GM18517 (cell line): Measurements from ENCODE around the gene GAB2.
"Not testable (repeated sequence)": the region's sequence is repeated elsewhere in the genome, so short reads cannot be mapped to it uniquely, and the experiment has no call there.

Source experiments
- ATAC-seq: cut with Tn5 transposase; IDR thresholded peaks from one replicate; pipeline ENCODE4 v1.9.1; 2021; ENCODE audit warnings: mild to moderate bottlenecking, moderate library complexity; ENCODE audit not compliant: unreplicated experiment

GAB2 gene

GRCh38 chr11:78318321-78319114 is 99.1 kb downstream of the GAB2 start:
- ATAC-seq, result no peak

- ATAC-seq, result no peak
Measured at GRCh38 chr11:78315724-78316123, 101.9 kb downstream of the GAB2 start.

GRCh38 chr11:78314762-78315161 is 102.9 kb downstream of the GAB2 start:
- ATAC-seq, result no peak

- ATAC-seq, result no peak
Measured at GRCh38 chr11:78313898-78314297, 103.7 kb downstream of the GAB2 start.

GRCh38 chr11:78313181-78313795 is 104.3 kb downstream of the GAB2 start:
- no peak for ATAC-seq

- no peak for ATAC-seq
Measured at GRCh38 chr11:78312712-78313111, 104.9 kb downstream of the GAB2 start.

- no peak for ATAC-seq
Measured at GRCh38 chr11:78311702-78312371, 105.8 kb downstream of the GAB2 start.

GRCh38 chr11:78310500-78310909 is 107.1 kb downstream of the GAB2 start:
- peak; percentile 94 for ATAC-seq

- no peak for ATAC-seq
Measured at GRCh38 chr11:78304201-78304600, 113.4 kb downstream of the GAB2 start.

- ATAC-seq, result no peak
Measured at GRCh38 chr11:78300108-78300839, 117.3 kb downstream of the GAB2 start.

GRCh38 chr11:78299000-78299710 is 118.5 kb downstream of the GAB2 start:
- ATAC-seq, result no peak

- no peak for ATAC-seq
Measured at GRCh38 chr11:78298291-78298771, 119.3 kb downstream of the GAB2 start.

GRCh38 chr11:78295991-78296930 is 121.4 kb downstream of the GAB2 start:
- ATAC-seq, result no peak

- no peak for ATAC-seq
Measured at GRCh38 chr11:78295347-78295746, 122.3 kb downstream of the GAB2 start.

GRCh38 chr11:78294100-78294499 is 123.5 kb downstream of the GAB2 start:
- not testable (repeated sequence) for ATAC-seq

- ATAC-seq, result no peak
Measured at GRCh38 chr11:78293536-78293935, 124.1 kb downstream of the GAB2 start.

GRCh38 chr11:78292109-78292803 is 125.4 kb downstream of the GAB2 start:
- ATAC-seq, result no peak

GRCh38 chr11:78291503-78292108 is 126.0 kb downstream of the GAB2 start:
- no peak for ATAC-seq
